Caco-2 (cell line): ENCODE results near the gene PLAC8L1. TPM values are rescaled to one million over a fixed set of nuclear protein-coding genes. Genes with fewer than 3 reads are reported as not detected.

Source experiments
- BruUV-seq: library from RNA; stranded (reverse); fragments of 400-500 nt; replicated peaks from 2 replicates; lab custom pipeline; 2021; lab: Mats Ljungman, UMichigan
- CTCF ChIA-PET: fragments of 300-600 bp; sonication (Branson Sonifier 250); formaldehyde crosslinking; loops from one replicate; lab custom pipeline; 2022; ENCODE audit warnings: antibody characterized with exemption; lab: Charles Lee
- POLR2A ChIA-PET: fragments of 300-600 bp; sonication (Branson Sonifier 250); formaldehyde crosslinking; loops from one replicate; lab custom pipeline; 2022; ENCODE audit warnings: antibody characterized with exemption; lab: Charles Lee
- DNase-seq, 2 experiments: peaks; one replicate each; pipeline versions ENCODE4 v3.0.0 to v3.0.0-alpha.2; 2020 to 2022
- H3K27me3 ChIP-seq: replicated peaks from 2 replicates; pipeline ENCODE4 v1.6.0; 2011; ENCODE audit warnings: low read length; ENCODE audit not compliant: control insufficient read depth, insufficient read depth
- H3K36me3 ChIP-seq: 2 replicates; pipeline ENCODE4 v1.5.1; 2011; ENCODE audit warnings: low read length; ENCODE audit not compliant: control insufficient read depth, insufficient read depth
- H3K4me1 ChIP-seq: fragments of 250-450 bp; sonication (Bioruptor Pico); 2 replicates; pipeline ENCODE4 v1.5.1; 2020; ENCODE audit warnings: mild to moderate bottlenecking
- H3K4me3 ChIP-seq: 2 replicates; pipeline ENCODE4 v1.5.1; 2011; ENCODE audit warnings: low read depth, mild to moderate bottlenecking, control low read depth, low read length
- H3K9me3 ChIP-seq: fragments of 250-450 bp; sonication (Bioruptor Pico); 2 replicates; pipeline ENCODE4 v1.5.1; 2020; ENCODE audit warnings: mild to moderate bottlenecking, moderate library complexity
- H3K27ac Mint-ChIP-seq: one replicate; pipeline ENCODE4 v1.8.0; 2022; ENCODE audit warnings: mixed read lengths; ENCODE audit not compliant: unreplicated experiment
- H3K27me3 Mint-ChIP-seq: one replicate; pipeline ENCODE4 v1.8.0; 2022; ENCODE audit warnings: mixed read lengths; ENCODE audit not compliant: insufficient read depth, unreplicated experiment
- H3K36me3 Mint-ChIP-seq: one replicate; pipeline ENCODE4 v1.8.0; 2022; ENCODE audit warnings: mild to moderate bottlenecking, mixed read lengths; ENCODE audit not compliant: insufficient read depth, unreplicated experiment
- H3K4me1 Mint-ChIP-seq: one replicate; pipeline ENCODE4 v1.8.0; 2022; ENCODE audit warnings: low read depth, mixed read lengths; ENCODE audit not compliant: unreplicated experiment
- H3K4me3 Mint-ChIP-seq: one replicate; pipeline ENCODE4 v1.8.0; 2022; ENCODE audit warnings: mild to moderate bottlenecking, moderate library complexity, mixed read lengths; ENCODE audit not compliant: unreplicated experiment
- H3K9me3 Mint-ChIP-seq: one replicate; pipeline ENCODE4 v1.8.0; 2022; ENCODE audit warnings: mixed read lengths; ENCODE audit not compliant: unreplicated experiment
- intact Hi-C: fragments of 100-400 bp; cut with micrococcal nuclease; formaldehyde crosslinking; loops from one replicate; pipeline ENCODE4 v1.10.0; 2022; ENCODE audit not compliant: unreplicated experiment
- total RNA-seq: library from RNA; stranded (reverse); gene quantifications from 2 replicates; pipeline ENCODE4 v1.2.3, GENCODE V29; 2022
- TF ChIP-seq, protein P1 (sequence below), 2 experiments: fragments of 200-600 bp in 1 of 2; IDR thresholded peaks; 1 replicate in 1 of 2; 2 replicates in 1 of 2; pipeline versions ENCODE4 v1.5.1 to v1.8.0; 2011 to 2022; ENCODE audit warnings: antibody characterized with exemption in 1 of 2, control low read depth in 1 of 2, inconsistent platforms in 1 of 2, low read depth in 1 of 2, low read length in 1 of 2, mild to moderate bottlenecking in 1 of 2, moderate library complexity in 1 of 2; ENCODE audit not compliant: insufficient read depth in 1 of 2, severe bottlenecking in 1 of 2, unreplicated experiment in 1 of 2

The PLAC8L1 gene
- total RNA-seq, 1 experiment from 2014 or later, result 1.0 TPM

- Histone ChIP-seq H3K27me3 (no peaks in the 10 kb centered on the region), H3K9me3 (no peaks in the 10 kb centered on the region), H3K4me1 (no peaks in the 10 kb centered on the region), H3K4me3 (no peak overlapping the region), H3K36me3 (peaks cover 2% of the 10 kb centered on the region)
- Mint-ChIP-seq H3K4me3 (no peak overlapping the region), H3K9me3 (no peaks in the 10 kb centered on the region), H3K4me1 (no peaks in the 10 kb centered on the region), H3K36me3 (peaks cover 42% of the 10 kb centered on the region), H3K27ac (no peak overlapping the region), H3K27me3 (no peaks in the 10 kb centered on the region)
- CTCF ChIA-PET, result no interaction called here
- no TSS peak for BruUV-seq
- TF ChIP-seq, protein P1, sequence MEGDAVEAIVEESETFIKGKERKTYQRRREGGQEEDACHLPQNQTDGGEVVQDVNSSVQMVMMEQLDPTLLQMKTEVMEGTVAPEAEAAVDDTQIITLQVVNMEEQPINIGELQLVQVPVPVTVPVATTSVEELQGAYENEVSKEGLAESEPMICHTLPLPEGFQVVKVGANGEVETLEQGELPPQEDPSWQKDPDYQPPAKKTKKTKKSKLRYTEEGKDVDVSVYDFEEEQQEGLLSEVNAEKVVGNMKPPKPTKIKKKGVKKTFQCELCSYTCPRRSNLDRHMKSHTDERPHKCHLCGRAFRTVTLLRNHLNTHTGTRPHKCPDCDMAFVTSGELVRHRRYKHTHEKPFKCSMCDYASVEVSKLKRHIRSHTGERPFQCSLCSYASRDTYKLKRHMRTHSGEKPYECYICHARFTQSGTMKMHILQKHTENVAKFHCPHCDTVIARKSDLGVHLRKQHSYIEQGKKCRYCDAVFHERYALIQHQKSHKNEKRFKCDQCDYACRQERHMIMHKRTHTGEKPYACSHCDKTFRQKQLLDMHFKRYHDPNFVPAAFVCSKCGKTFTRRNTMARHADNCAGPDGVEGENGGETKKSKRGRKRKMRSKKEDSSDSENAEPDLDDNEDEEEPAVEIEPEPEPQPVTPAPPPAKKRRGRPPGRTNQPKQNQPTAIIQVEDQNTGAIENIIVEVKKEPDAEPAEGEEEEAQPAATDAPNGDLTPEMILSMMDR (IDR thresholded peaks at IDR 0.05; ENCODE audit: insufficient read depth in 1 of 2, low read depth in 1 of 2, low read length in 1 of 2, severe bottlenecking in 1 of 2, unreplicated experiment in 1 of 2), result no peak
- no peak for DNase-seq
- intact Hi-C loops, result no loop called here
- POLR2A ChIA-PET, result no interaction called here
Observed at GRCh38 chr5:146069780-146070099, 35.6 kb downstream of the PLAC8L1 start.

- TF ChIP-seq, protein P1 (IDR thresholded peaks at IDR 0.05; ENCODE audit: insufficient read depth in 1 of 2, low read depth in 1 of 2, low read length in 1 of 2, severe bottlenecking in 1 of 2, unreplicated experiment in 1 of 2), result no peak
- no peaks in the 10 kb centered on the region for H3K27me3 ChIP-seq
- Mint-ChIP-seq H3K27ac (no peak overlapping the region), H3K36me3 (peaks cover 48% of the 10 kb centered on the region), H3K9me3 (no peaks in the 10 kb centered on the region), H3K4me3 (no peak overlapping the region), H3K27me3 (no peaks in the 10 kb centered on the region), H3K4me1 (no peaks in the 10 kb centered on the region)
- BruUV-seq, result no TSS peak
- intact Hi-C loops, result no loop called here
- no peak overlapping the region for H3K4me3 ChIP-seq
- ChIA-PET CTCF (no interaction called here), POLR2A (no interaction called here)
- H3K9me3 ChIP-seq, result no peaks in the 10 kb centered on the region
- DNase-seq, result no peak
- H3K4me1 ChIP-seq, result no peaks in the 10 kb centered on the region
- peaks cover 2% of the 10 kb centered on the region for H3K36me3 ChIP-seq
Observed at GRCh38 chr5:146068977-146069779, 36.2 kb downstream of the PLAC8L1 start.

- Histone ChIP-seq H3K27me3 (no peaks in the 10 kb centered on the region), H3K4me3 (no peak overlapping the region), H3K4me1 (no peaks in the 10 kb centered on the region), H3K9me3 (no peaks in the 10 kb centered on the region), H3K36me3 (peaks cover 2% of the 10 kb centered on the region)
- H3K9me3 Mint-ChIP-seq, result no peaks in the 10 kb centered on the region
- no peak overlapping the region for H3K27ac Mint-ChIP-seq
- ChIA-PET CTCF (interaction anchor here (0.7 kb wide), 2 partner anchors 49 to 62 kb away, joined by 3 to 8 read pairs; no protein-coding TSS in a partner anchor), POLR2A (no interaction called here)
- intact Hi-C loops, result no loop called here
- H3K4me3 Mint-ChIP-seq, result no peak overlapping the region
- BruUV-seq, result no TSS peak
- H3K36me3 Mint-ChIP-seq, result peaks cover 56% of the 10 kb centered on the region
- DNase-seq, result no peak
- TF ChIP-seq, protein P1 (IDR thresholded peaks at IDR 0.05; ENCODE audit: insufficient read depth in 1 of 2, low read depth in 1 of 2, low read length in 1 of 2, severe bottlenecking in 1 of 2, unreplicated experiment in 1 of 2), result no peak
- no peaks in the 10 kb centered on the region for H3K27me3 Mint-ChIP-seq
- no peaks in the 10 kb centered on the region for H3K4me1 Mint-ChIP-seq
Observed at GRCh38 chr5:146068206-146068605, 37.2 kb downstream of the PLAC8L1 start.
